GM21576 (cell line): ENCODE data around the gene PPP2R3B.
"Not testable (repeated sequence)": the region's sequence is repeated elsewhere in the genome, so short reads cannot be mapped to it uniquely, and the experiment has no call there.

Experiments
- ATAC-seq: cut with Tn5 transposase; IDR thresholded peaks from one replicate; pipeline ENCODE4 v1.9.1; 2021; ENCODE audit warnings: mild to moderate bottlenecking, moderate library complexity; ENCODE audit not compliant: unreplicated experiment

PPP2R3B gene

DNA sequence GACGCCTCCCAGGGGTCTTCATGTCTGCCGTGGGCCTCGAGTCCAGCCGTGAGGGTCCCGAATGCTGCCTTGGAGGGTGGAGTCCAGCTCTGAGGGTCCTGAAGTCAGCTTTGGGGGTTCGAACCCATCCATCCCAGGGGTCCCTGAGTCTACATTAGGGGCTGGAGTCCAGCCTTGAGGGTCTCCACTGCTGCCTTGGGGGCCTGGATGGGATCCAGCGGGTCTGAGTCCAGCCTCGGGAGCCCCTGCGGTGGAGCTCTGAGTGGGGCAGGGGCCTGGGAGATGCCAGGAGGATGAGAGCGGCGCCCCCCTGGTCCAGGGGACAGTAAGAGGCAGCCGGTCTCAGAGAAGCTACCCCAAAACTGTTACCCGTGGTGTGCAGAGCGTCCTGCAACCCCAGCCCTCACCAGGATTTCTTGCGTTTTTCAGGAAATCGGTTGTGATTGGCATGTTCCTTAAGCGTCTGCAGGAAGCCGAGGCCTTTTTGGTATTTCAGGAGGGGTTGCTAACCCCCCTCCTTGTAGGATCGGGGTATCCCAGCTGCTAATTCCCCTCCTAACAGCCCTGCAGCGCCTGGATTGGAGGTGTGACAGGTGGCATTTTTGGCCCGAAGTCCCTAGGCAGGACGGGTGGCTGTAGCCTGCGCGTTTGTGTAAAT, 66.5 kb downstream of the PPP2R3B start:
- ATAC-seq, result no peak

- ATAC-seq, result no peak
Measured at GRCh38 chrX:319579-320125, 67.1 kb downstream of the PPP2R3B start.

DNA sequence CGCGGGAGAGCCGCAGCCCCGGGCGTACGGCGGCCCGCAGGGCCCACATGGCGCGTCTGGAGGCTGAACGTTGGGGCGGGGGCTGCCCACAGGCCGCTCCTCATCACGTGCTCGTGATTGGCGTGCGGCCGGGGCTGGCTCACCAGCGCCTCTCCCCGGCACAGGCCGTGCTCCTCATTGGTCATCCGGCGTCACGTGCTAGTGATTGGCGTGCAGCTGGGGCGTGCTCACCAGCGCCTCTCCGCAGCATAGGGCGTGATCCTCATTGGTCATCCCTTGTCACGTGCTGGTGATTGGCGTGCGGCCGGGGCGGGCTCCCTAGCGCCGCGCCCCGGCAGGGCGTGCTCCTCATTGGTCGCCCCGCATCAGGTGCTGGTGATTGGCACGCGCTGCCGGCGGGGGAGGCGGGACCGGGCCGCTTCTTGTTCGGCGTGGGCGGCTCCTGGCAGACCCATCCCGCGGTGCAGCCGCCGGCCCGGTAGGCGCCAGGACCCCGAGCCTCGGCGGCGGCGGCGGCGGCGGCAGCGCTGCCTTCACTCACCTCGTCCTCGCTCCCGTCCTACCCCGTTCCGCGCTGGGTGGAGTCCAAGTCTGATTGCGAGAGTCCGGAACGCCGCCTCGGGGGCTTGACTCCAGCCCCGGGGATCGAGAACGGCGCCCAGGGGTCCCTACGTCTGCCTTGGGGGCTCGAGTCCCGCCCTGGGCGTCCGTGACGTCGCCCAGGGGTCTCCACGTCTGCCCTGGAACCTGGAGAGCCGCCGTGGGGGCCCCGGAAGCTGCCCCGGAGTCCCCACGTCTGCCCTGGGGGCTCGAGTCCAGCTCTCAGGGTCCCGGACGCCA, 67.7 kb downstream of the PPP2R3B start, which contains the start of gene GTPBP6:
TSS of gene GTPBP6 (minus strand) at position 58 of the 840 bp plus-strand sequence. CDS start at position 49, 9 bp downstream.
- peak; percentile 77 for ATAC-seq

- peak; percentile 60 for ATAC-seq
Measured at GRCh38 chrX:318068-318738, 68.5 kb downstream of the PPP2R3B start.

GRCh38 chrX:317424-318067, 69.2 kb downstream of the PPP2R3B start:
- no peak for ATAC-seq

GRCh38 chrX:316351-317325, 70.1 kb downstream of the PPP2R3B start:
- ATAC-seq, result no peak

- no peak for ATAC-seq
Measured at GRCh38 chrX:314781-315595, 71.7 kb downstream of the PPP2R3B start.

- ATAC-seq, result no peak
Measured at GRCh38 chrX:314049-314448, 72.7 kb downstream of the PPP2R3B start.

DNA sequence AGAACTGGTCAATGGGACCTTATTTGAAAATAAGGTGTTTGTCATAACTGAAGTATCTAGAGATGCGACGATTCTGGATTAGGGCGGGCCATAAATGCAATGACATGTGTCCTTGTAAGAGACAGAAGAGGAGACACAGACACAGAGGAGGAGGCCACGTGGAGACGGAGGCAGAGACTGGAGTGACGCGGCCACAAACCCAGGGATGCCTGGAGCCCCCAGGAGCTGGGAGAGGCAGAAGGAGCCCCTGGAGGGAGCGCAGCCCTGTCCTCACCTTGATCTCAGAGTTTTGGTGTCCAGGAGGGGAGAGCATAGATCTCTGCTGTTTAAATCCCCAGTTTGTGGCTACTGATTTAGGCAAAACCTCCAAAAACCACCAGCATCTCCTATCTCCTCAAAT, 73.2 kb downstream of the PPP2R3B start:
- no peak for ATAC-seq

DNA sequence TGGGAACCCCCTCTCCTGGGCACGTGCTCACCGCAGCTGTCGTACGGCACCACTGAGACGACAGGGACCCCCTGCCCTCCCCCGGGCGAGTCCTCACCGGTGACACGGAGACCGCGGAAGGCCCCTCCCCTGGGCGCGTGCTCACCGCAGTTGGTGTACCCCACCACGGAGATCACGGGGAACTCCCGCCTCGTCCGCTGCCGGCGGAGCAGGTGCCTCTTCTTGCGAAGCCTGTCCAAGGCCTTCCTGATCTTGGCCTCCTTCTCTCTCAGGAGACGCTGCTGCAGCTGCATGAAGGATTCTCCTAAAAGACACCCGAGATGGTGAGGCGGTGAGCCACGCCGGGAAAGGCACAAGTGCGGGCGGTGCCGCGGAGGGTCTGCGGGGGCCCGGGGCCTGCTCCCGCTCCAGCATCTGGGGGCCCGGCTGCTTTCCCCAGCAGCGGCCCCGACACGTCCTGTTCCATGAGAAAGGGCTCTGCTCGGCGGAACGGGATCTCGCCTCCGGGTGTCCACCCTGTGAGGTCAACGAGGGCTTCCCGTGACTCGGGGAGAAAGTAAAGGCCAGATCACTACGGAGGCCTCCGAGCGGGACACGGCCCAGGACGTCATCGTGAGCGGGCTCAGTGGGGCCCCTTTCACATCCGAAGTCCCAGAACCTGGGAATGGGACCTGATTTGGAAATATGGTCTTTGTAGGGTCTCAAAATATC, 73.9 kb downstream of the PPP2R3B start:
- no peak for ATAC-seq

DNA sequence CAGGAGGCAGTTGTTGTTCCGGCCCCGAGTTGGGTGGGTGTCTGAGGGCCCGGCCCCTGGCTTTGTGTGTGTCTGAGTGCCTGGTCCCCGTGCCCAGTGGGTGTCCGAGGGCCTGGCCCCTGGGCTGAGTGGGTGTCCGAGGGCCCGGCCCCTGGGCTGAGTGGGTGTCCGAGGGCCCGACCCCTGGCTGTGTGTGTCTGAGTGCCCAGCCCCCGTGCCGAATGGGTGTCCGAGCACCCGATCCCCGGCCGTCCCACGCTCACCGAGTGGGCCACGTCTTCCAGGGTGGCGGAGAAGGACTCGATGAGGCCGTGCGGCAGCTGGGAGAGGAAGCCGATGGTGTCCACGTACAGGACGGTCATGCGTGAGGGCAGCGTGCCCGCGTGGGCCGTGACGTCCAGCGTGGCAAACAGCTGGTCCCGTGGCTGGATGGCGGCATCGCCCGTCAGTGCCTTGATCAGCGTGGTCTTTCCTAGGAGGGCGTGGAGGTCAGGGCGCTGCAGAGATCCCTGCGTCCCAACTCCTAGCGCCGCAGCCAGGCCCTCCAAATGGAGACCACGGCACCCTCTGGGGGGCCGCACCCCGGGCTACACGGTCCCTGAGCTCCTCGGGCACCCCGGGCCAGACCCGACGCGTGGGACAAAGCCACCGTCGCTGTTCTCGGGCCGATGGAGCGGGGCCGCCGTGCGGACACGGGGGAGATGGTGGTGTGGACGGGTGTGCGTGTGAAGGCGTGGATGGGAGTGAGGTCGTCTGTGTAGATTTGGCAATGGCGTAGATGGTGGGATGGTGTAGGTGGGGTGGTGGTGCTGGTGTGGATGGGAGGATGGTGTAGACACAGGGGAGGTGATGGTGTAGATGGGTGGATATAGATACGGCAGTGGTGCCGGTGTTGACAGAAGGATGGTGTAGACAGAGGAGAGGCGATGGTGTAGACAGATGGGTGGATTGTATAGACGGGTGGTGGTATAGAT, 75.3 kb downstream of the PPP2R3B start:
- ATAC-seq, result no peak

- no peak for ATAC-seq
Measured at GRCh38 chrX:310621-311155, 76.0 kb downstream of the PPP2R3B start.

- no peak for ATAC-seq
Measured at GRCh38 chrX:308821-309520, 77.7 kb downstream of the PPP2R3B start.

GRCh38 chrX:307261-308111, 79.2 kb downstream of the PPP2R3B start:
- no peak for ATAC-seq

DNA sequence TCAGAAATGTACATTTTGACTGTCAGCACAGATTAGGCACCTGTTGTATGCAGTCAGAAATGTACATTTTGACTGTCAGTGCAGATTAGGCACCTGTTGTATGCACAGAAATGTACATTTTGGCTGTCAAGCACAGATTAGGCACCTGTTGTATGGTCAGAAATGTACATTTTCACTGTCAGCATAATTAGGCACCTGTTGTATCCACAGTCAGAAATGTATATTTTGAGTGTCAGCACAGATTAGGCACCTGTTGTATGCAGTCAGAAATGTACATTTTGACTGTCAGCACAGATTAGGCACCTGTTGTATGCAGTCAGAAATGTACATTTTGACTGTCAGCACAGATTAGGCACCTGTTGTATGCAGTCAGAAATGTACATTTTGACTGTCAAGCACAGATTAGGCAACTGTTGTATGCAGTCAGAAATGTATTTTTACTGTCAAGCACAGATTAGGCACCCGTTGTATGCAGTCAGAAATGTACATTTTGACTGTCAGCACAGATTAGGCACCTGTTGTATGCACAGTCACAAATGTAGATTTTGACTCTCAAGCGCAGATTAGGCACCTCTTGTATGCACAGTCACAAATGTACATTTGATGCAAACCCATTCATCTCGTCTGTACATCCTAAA, 80.0 kb downstream of the PPP2R3B start:
- not testable (repeated sequence) for ATAC-seq
